Muscle layer of duodenum (tissue), 2 donors: ENCODE data around the gene TNFAIP2.
"Not testable (repeated sequence)": the region's sequence is repeated elsewhere in the genome, so short reads cannot be mapped to it uniquely, and the experiment has no call there.

Source experiments
- H3K27ac ChIP-seq: one replicate; pipeline ENCODE4 v1.7.0; 2013; ENCODE audit warnings: mild to moderate bottlenecking, low read length
- H3K27me3 ChIP-seq: one replicate; pipeline ENCODE4 v1.7.0; 2013; ENCODE audit warnings: low read depth, mild to moderate bottlenecking, control low read depth, low read length
- H3K36me3 ChIP-seq, 2 donors: one replicate each; pipeline ENCODE4 v1.7.0; 2013; ENCODE audit warnings: low read length in 2 of 2, control low read depth in 1 of 2, mild to moderate bottlenecking in 1 of 2; ENCODE audit not compliant: insufficient read depth in 2 of 2, control insufficient read depth in 1 of 2
- H3K4me1 ChIP-seq, 2 donors: one replicate each; pipeline ENCODE4 v1.7.0; 2013; ENCODE audit warnings: low read length in 2 of 2, mild to moderate bottlenecking in 2 of 2, control low read depth in 1 of 2, moderate library complexity in 1 of 2; ENCODE audit not compliant: insufficient read depth in 2 of 2, control insufficient read depth in 1 of 2
- H3K4me3 ChIP-seq, 2 donors: one replicate each; pipeline ENCODE4 v1.7.0; 2013; ENCODE audit warnings: low read length in 2 of 2, low read depth in 1 of 2, mild to moderate bottlenecking in 1 of 2
- H3K9me3 ChIP-seq, 2 donors: one replicate each; pipeline ENCODE4 v1.7.0; 2013; ENCODE audit warnings: low read length in 2 of 2, control low read depth in 1 of 2, mild to moderate bottlenecking in 1 of 2; ENCODE audit not compliant: control insufficient read depth in 1 of 2
- donor health status: healthy.

The TNFAIP2 gene

DNA sequence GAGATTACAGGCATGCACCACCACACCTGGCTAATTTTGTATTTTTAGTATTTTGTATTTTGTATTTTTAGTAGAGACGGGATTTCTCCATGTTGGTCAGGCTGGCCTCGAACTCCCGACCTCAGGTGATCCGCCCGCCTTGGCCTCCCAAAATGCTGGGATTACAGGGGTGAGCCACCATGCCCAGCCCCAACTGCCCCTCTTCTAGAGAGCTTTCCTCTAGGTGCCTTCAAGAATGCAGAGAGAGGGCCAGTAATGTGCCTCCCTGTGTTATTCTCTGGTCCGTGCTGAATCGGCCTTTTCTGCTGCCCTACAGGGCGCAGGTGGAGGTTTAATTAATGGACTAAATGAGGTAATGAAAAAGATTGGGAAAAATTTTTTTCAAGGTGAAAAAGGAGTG is 3.7 kb upstream of the TNFAIP2 start:
- H3K36me3 ChIP-seq, H3K27me3 ChIP-seq, H3K27ac ChIP-seq, H3K4me3 ChIP-seq, H3K9me3 ChIP-seq: not testable (repeated sequence)
- H3K4me1 ChIP-seq = peaks cover 20 to 32% of the 10 kb centered on the region in 2 donors

DNA sequence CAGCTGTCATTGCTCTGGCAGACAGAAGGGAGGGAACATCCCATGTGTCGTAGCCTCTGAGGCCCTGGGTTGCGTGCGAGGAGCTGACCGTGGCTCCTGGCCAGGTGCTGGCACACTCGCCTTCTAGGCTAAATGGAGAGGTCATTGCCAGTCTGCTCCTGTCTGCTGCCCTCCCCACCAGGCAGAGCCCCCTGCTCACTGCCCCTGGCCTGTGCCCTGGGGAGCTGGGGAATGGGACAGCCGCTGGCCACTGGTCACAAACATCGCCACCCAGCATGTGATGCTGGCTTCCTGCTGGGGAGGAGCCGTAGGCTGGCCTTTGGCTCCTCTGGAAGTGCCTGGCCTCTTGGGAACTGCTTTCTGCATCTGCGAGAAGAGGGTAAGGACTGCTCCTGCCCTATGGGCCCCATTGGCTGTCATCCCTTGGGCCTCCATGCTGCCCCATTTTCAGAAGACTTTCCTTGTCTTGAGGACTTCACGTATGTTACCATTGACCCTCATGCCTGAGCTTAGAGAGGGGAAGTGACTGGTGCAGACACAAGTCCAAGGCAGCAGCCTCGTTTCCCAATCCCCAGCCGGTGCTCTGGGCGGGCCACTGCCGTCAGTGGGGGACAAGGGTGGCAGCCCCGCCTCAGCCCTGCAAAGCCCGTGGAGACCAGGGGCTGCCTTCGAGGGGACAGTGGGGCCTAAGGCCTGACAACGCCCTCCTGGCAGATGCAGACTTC is 2.0 kb upstream of the TNFAIP2 start:
- Histone ChIP-seq H3K9me3 (no peaks in the 10 kb centered on the region), H3K4me3 (peak overlapping the region in 1 of 2 donors; percentile 31), H3K4me1 (peaks cover 20 to 43% of the 10 kb centered on the region in 2 donors), H3K27me3 (no peaks in the 10 kb centered on the region), H3K36me3 (no peaks in the 10 kb centered on the region), H3K27ac (peak overlapping the region; percentile 80)

DNA sequence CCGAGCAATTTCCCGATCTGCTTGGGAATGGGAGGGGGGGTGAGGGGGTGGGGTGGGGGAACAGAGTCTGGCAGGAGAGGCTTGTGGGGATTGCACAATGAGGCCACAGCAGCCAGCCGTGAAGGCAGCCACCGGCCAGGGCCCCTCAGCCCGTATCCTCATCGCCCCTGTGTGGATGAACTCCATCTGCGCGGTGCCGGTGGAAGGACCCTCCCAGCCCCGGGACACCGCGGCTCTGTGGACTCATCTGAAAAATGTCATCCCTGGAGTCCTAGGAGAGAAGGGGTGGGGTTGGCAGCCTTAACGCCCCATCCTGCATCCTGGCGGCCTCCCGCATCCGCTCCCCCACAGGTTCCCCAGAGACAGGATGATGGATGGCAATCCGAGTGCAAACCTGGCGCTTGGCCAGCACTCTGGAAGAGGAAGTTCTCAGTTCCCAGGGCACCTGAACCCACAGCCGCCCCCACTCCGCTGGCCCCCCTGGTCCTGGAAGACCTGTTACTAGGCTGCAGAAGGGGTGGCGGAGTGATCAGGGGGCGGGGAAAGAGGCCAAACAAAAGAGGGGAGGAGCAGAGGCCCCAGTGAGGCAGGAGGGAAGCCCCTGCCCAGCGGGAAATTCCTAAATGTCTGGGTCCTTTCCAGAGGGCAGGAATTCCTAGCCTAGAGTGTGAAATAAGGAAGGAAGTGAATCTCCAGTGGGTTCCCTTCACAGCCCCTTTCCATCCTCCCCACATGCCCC is 1.2 kb upstream of the TNFAIP2 start:
- H3K4me1 ChIP-seq = peaks cover 20 to 43% of the 10 kb centered on the region in 2 donors
- H3K36me3 ChIP-seq = no peaks in the 10 kb centered on the region
- H3K4me3 ChIP-seq = peak overlapping the region; percentile 44 to 64
- H3K9me3 ChIP-seq = no peaks in the 10 kb centered on the region
- no peaks in the 10 kb centered on the region for H3K27me3 ChIP-seq
- H3K27ac ChIP-seq = peak overlapping the region; percentile 69

DNA sequence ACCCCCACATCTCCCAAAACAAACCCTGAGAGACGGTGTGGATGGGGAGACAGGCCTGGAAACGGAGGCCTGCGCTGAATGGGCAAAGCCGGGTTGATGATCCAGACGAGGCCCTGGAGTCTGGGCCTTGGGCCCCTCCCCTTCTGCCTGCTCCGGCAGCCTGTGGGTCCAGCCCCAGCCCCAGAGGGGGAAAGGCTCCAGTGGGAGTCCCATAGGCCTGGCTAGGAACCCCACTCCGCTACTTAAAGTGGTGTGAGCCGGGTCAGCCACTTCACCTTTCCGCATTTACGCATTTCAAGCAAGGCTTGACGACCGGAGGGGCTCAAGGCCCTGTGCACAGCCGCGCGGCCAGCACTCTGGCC is 695 bp upstream of the TNFAIP2 start:
- Histone ChIP-seq H3K4me3 (peak overlapping the region; percentile 44 to 64), H3K27ac (peak overlapping the region; percentile 69), H3K9me3 (no peaks in the 10 kb centered on the region), H3K4me1 (peaks cover 20 to 46% of the 10 kb centered on the region in 2 donors), H3K36me3 (no peaks in the 10 kb centered on the region), H3K27me3 (no peaks in the 10 kb centered on the region)

DNA sequence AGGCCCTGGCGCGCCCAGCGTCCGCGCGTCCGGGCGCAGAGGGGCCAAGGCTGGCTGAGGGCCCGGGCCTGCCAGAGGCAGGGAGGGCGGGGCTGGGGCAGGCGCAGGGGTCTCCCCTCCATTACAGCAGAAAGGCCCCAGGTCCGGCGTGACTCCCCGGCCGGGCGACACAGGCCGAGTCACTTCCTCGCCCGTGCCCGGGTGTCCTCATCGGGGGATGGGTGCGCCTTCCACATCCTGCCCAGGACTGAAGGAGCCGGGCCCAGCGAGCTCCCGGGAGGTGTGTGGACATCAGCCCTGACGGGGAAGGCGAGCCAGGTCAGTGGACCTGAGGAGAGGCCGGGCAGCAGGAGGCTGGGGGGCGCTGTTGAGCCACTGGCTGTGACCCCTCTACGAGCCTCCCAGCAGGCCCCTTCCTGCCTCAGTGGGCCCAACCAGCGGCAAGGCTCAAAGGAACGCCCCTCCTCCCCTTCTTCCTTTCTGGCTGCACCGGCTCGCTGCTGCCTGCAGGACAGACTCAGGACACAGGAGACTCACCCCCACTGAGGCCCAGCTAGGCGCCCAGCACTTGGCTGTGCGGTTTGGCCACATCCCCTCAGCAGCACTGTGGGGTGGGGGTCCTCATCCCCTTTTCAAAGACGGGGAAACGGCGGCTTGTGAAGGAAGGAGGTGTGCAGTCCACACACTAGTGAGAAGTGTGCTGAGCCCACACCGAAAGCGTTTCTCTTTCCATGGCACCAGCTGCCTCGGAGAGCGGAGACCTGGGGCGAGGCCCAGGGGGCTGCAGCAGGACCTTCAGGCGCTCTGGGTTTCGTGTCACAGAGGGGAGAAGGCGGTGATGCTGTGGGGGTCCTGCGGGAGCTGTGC is 606 bp downstream of the TNFAIP2 start:
- Histone ChIP-seq H3K27me3 (no peaks in the 10 kb centered on the region), H3K27ac (peak overlapping the region; percentile 45), H3K9me3 (no peaks in the 10 kb centered on the region), H3K4me1 (peaks cover 13 to 53% of the 10 kb centered on the region in 2 donors), H3K36me3 (no peaks in the 10 kb centered on the region), H3K4me3 (peak overlapping the region; percentile 55 to 64)

DNA sequence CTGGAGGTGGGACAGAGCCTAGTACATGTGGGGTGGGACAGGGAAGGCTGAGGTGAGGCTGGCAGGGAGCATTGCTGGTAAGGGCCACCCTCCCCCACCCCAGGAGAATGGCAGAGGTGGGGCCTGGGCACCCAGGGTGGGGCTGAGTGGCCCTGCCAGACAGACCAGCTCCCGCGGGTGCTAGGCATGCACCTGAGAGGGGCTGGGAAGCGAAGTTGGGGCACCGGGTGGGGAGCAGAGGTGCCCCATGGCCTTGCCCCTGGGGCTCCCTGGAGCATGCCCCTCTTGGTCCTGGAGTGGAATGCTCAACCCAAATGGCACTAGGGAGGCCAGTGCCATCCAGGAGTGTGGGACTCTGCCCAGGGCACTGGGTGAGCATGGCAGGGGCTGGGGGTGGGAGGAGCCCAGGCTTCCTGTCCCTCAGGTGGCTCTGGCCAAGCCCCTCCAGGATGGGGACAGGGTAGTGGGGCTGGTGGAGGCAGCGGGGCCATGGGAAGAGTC is 1.3 kb downstream of the TNFAIP2 start:
- no peaks in the 10 kb centered on the region for H3K36me3 ChIP-seq
- H3K27me3 ChIP-seq = no peaks in the 10 kb centered on the region
- H3K9me3 ChIP-seq = no peaks in the 10 kb centered on the region
- no peak overlapping the region for H3K27ac ChIP-seq
- peak overlapping the region; percentile 55 to 64 for H3K4me3 ChIP-seq
- peaks cover 13 to 59% of the 10 kb centered on the region in 2 donors for H3K4me1 ChIP-seq

DNA sequence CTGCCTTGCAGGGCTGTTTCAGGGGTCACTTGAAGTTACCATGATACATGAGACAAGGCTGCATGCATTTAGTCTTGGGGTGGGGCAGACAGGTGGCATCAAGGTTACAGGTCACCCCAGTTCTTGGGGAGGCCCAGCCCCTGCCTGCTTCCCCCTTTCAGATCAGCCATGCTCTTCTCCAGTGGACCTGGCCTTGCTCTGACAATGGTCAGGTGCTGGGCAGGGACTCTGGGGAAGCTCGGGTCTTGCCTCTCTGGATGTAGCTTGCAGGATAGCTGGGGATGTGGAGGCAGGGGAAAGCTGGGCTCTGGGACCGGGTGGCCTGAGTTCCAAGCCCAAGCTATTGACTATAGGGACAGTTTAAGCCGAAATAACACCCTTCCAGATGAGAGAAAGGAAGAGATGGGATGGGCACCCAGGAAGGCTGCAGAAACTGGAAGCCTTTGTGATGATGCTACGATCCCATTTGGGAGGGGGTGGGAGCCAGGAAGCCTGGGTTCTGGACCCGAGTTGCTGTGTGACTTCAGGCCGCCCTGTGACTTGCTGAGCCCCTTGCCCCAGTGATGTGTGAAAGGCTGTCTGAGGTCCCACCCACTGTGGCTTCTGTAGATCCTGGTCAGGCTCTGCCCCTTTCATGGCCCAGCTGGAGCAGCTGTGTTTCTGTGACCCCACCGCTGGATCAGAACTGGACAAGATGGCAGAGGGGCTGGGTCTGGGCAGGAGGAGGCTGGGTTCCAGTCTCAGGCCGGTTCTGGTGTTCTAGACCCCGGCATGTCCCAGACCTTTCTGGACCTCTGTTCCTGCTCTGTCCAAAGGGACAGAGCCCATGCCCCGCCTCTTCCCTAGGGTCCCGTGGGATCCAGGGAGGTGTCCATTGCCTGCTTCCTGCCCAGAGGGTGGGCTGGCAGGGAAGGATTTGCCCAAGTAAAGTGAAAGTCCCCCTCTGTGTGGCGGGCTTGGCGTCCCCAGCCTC is 2.1 kb downstream of the TNFAIP2 start:
- H3K36me3 ChIP-seq = peaks cover 0 to 6% of the 10 kb centered on the region in 2 donors
- H3K9me3 ChIP-seq = no peaks in the 10 kb centered on the region
- H3K4me1 ChIP-seq = peaks cover 13 to 64% of the 10 kb centered on the region in 2 donors
- peak overlapping the region; percentile 26 to 64 for H3K4me3 ChIP-seq
- no peaks in the 10 kb centered on the region for H3K27me3 ChIP-seq
- H3K27ac ChIP-seq = no peak overlapping the region

DNA sequence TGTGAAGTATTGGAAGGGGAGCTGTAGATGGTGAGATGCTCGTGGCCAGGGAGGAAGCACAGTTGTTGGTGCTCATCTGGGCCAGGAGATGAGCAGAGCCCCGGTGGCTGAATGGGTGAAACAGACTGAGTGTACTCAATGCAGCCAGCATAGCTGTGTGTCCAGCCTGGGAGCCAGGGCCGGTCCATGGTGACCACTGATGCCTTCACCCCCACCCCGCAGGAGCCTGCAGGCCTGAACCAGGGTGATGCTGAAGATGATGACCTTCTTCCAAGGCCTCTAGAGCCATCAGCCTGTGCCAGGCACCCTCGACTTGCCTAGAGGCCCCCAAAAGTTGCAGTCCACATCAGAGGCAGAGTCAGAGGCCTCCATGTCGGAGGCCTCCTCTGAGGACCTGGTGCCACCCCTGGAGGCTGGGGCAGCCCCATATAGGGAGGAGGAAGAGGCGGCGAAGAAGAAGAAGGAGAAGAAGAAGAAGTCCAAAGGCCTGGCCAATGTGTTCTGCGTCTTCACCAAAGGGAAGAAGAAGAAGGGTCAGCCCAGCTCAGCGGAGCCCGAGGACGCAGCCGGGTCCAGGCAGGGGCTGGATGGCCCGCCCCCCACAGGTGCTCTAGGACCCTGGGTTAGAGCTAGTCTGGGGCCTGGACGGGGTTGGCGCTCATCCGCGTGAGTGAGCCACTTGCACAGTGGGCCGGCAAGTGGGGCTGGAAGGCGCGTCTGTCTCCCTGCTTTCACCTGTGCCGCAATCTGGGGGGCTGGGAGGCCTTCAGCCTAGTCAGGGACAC is 3.0 kb downstream of the TNFAIP2 start:
- H3K4me1 ChIP-seq = peaks cover 8 to 67% of the 10 kb centered on the region in 2 donors
- no peak overlapping the region for H3K27ac ChIP-seq
- H3K36me3 ChIP-seq = peaks cover 0 to 15% of the 10 kb centered on the region in 2 donors
- peak overlapping the region; percentile 26 to 54 for H3K4me3 ChIP-seq
- no peaks in the 10 kb centered on the region for H3K27me3 ChIP-seq
- no peaks in the 10 kb centered on the region for H3K9me3 ChIP-seq

DNA sequence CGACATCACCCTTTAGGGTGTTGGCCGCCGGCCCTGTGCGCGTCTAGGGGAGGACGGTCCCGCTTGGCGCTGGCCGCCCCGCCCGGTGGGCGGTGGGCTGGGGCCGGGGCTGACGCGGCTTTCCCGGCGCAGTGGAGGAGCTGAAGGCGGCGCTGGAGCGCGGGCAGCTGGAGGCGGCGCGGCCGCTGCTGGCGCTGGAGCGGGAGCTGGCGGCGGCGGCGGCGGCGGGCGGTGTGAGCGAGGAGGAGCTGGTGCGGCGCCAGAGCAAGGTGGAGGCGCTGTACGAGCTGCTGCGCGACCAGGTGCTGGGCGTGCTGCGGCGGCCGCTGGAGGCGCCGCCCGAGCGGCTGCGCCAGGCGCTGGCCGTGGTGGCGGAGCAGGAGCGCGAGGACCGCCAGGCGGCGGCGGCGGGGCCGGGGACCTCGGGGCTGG is 3.6 kb downstream of the TNFAIP2 start:
- Histone ChIP-seq H3K27me3 (no peaks in the 10 kb centered on the region), H3K27ac (no peak overlapping the region), H3K4me3 (peak overlapping the region in 1 of 2 donors; percentile 54), H3K9me3 (no peaks in the 10 kb centered on the region), H3K36me3 (peaks cover 0 to 16% of the 10 kb centered on the region in 2 donors), H3K4me1 (peaks cover 5 to 69% of the 10 kb centered on the region in 2 donors)

DNA sequence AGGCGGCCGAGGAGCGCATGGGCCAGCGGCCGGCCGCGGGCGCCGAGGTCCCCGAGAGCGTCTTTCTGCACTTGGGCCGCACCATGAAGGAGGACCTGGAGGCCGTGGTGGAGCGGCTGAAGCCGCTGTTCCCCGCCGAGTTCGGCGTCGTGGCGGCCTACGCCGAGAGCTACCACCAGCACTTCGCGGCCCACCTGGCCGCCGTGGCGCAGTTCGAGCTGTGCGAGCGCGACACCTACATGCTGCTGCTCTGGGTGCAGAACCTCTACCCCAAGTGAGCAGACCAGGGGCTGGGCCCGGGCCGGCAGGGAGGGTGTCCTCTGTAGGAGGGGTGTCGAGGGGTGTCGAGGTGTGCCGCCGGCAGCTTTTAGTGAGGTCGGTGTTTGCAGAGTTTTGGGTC is 4.1 kb downstream of the TNFAIP2 start:
- H3K27ac ChIP-seq = no peak overlapping the region

More for the DNA sequence above, 4.1 kb downstream of the TNFAIP2 start:
- H3K9me3 ChIP-seq = no peaks in the 10 kb centered on the region
- peaks cover 2 to 69% of the 10 kb centered on the region in 2 donors for H3K4me1 ChIP-seq
- peak overlapping the region in 1 of 2 donors; percentile 42 for H3K4me3 ChIP-seq
- H3K36me3 ChIP-seq = peaks cover 0 to 21% of the 10 kb centered on the region in 2 donors
- H3K27me3 ChIP-seq = no peaks in the 10 kb centered on the region
